ENCODE results near the gene HMGB4. TPM values are rescaled to one million over a fixed set of nuclear protein-coding genes. Genes with fewer than 3 reads are reported as not detected.

HMGB4 gene
- total and polyA plus RNA-seq, 2 donors (not counting 3 experiments of a cell fraction or from before 2014, with no cell fraction given), result not detected

DNA sequence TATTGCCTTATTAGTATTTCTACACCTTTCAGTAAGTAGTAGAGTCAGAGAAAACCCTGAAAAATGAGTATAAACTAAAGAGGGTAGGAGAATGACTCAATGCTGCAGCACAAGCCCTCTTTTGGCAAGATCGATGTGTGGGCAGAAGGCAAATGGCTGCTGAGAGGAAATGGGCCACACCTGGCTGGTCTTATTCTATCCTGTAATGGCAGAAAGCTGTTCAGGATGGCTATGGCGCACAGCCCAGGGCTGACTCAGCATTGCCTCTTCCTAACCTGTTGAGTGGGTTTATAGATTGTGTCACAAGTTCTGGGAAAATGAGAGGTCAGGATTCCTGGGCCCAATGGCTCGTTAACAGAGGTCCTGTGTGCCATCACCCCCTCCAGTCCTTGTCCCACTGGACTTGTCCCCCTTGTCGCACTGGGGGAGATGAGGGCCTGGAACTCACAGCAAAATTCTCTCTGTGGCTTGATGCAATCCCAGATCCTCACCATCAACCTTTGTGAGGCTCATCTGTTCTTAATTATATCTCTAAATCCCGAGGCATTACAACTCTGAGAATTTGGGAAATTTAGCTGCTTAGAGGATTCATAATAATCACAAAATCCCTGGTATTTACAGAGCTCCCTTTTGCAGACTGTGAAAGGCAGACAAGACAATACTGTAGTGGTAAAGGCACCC, 13.2 kb downstream of the HMGB4 start:
- H3K4me1 ChIP-seq (ENCODE audit: control insufficient read depth, extremely low read depth, insufficient read depth, low read length), result no peaks in the 10 kb centered on the region
- no peaks in the 10 kb centered on the region for H4K20me1 ChIP-seq (replicated peaks; ENCODE audit: control insufficient read depth, extremely low read depth, insufficient read depth, low read length)
- no peak overlapping the region for H3K4me2 ChIP-seq (ENCODE audit: insufficient read depth, low read length)
- dilution Hi-C loops (cut with MboI; ENCODE audit: extremely low pct_ligation_motif_present, low sequenced_read_pairs) (no loop called here), intact Hi-C loops (cut with micrococcal nuclease) (no loop called here)
- no peaks in the 10 kb centered on the region for H3K27me3 ChIP-seq (ENCODE audit: control insufficient read depth in 2 of 2, insufficient read depth in 2 of 2, low read length in 2 of 2)
- no peak overlapping the region for H3K9ac ChIP-seq (replicated peaks; ENCODE audit: extremely low read depth, insufficient read depth, low read length)
- H2AFZ ChIP-seq (ENCODE audit: low read depth, low read length), result no peak overlapping the region
- no peaks in the 10 kb centered on the region for H3K9me1 ChIP-seq (replicated peaks; ENCODE audit: control insufficient read depth, extremely low read depth, insufficient read depth, low read length)
- FAIRE-seq (no peak), DNase-seq (ENCODE audit: low read depth, low spot score) (no peak)
- ChIA-PET POLR2A (no interaction called here), CTCF (no interaction called here)
- H3K79me2 ChIP-seq (ENCODE audit: control insufficient read depth, insufficient read depth, low read length), result no peaks in the 10 kb centered on the region
- H3K9me3 ChIP-seq (replicated peaks; ENCODE audit: control insufficient read depth, insufficient read depth, low read length), result peaks cover 5% of the 10 kb centered on the region
- H3K4me3 ChIP-seq (replicated peaks in 1 of 3; ENCODE audit: insufficient read depth in 1 of 3, low read depth in 1 of 3, low read length in 3 of 3), result no peak overlapping the region
- BruUV-seq (replicated peaks), result no TSS peak
- H3K27ac ChIP-seq (ENCODE audit: insufficient read depth, low read depth, low read length), result no peak overlapping the region
- TF ChIP-seq, protein P1, sequence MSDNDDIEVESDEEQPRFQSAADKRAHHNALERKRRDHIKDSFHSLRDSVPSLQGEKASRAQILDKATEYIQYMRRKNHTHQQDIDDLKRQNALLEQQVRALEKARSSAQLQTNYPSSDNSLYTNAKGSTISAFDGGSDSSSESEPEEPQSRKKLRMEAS (IDR thresholded peaks at IDR 0.05; ENCODE audit: insufficient read depth, insufficient read length), result no peak
- TF ChIP-seq POLR2AphosphoS5 (IDR thresholded peaks at IDR 0.05; ENCODE audit: insufficient read depth, low read depth, low read length) (no peak), MYC (IDR thresholded peaks at IDR 0.05; ENCODE audit: low read depth, low read length) (no peak)
- no peaks in the 10 kb centered on the region for H3K36me3 ChIP-seq (ENCODE audit: control insufficient read depth in 2 of 2, extremely low read depth in 1 of 2, insufficient read depth in 2 of 2, low read length in 2 of 2)

DNA sequence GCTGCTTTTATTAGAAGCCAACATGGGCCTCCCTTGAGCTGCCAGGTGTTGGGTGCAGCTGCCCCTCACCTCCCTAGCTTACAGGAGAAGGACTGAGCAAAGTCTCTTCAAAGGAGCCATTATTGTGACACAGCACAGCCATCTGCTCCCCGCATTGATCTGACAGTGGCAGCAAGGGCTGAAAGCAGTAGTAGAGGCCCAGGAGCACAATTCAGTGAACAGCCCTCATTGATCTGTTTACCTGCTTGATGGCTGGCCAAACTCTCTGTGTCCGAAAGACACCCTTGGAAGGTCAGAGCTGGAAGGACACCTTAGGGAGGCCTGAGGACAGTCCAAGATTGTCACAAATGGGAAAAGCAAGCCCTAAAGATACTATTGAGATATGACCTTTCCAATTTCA, 14.5 kb downstream of the HMGB4 start:
- no peak overlapping the region for H3K9ac ChIP-seq (replicated peaks; ENCODE audit: extremely low read depth, insufficient read depth, low read length)
- H4K20me1 ChIP-seq (replicated peaks; ENCODE audit: control insufficient read depth, extremely low read depth, insufficient read depth, low read length), result no peaks in the 10 kb centered on the region
- ChIA-PET POLR2A (no interaction called here), CTCF (interaction anchor here (1.0 kb wide), 1 partner anchor 8 kb away, joined by 3 read pairs; no protein-coding TSS in a partner anchor)
- no peak overlapping the region for H3K27ac ChIP-seq (ENCODE audit: insufficient read depth, low read depth, low read length)
- H3K36me3 ChIP-seq (ENCODE audit: control insufficient read depth in 2 of 2, extremely low read depth in 1 of 2, insufficient read depth in 2 of 2, low read length in 2 of 2), result no peaks in the 10 kb centered on the region
- TF ChIP-seq POLR2AphosphoS5 (IDR thresholded peaks at IDR 0.05; ENCODE audit: insufficient read depth, low read depth, low read length), result no peak
- TF ChIP-seq, protein P1 (IDR thresholded peaks at IDR 0.05; ENCODE audit: insufficient read depth, insufficient read length), result no peak
- TF ChIP-seq GATA2 (IDR thresholded peaks at IDR 0.05; ENCODE audit: insufficient read depth, insufficient read length, low read depth, low read length), result no peak
- TF ChIP-seq POLR2A (IDR thresholded peaks at IDR 0.05; ENCODE audit: low read depth, low read length), result no peak
- H3K27me3 ChIP-seq (ENCODE audit: control insufficient read depth in 2 of 2, insufficient read depth in 2 of 2, low read length in 2 of 2), result no peaks in the 10 kb centered on the region
- no peaks in the 10 kb centered on the region for H3K79me2 ChIP-seq (ENCODE audit: control insufficient read depth, insufficient read depth, low read length)
- dilution Hi-C loops (cut with MboI; ENCODE audit: extremely low pct_ligation_motif_present, low sequenced_read_pairs) (no loop called here), intact Hi-C loops (cut with micrococcal nuclease) (no loop called here)
- H3K4me1 ChIP-seq (ENCODE audit: control insufficient read depth, extremely low read depth, insufficient read depth, low read length), result no peaks in the 10 kb centered on the region
- no TSS peak for BruUV-seq (replicated peaks)
- FAIRE-seq, result no peak
- H3K4me3 ChIP-seq (replicated peaks in 1 of 3; ENCODE audit: insufficient read depth in 1 of 3, low read depth in 1 of 3, low read length in 3 of 3), result no peak overlapping the region
- no peak for DNase-seq (ENCODE audit: low read depth, low spot score)
- peaks cover 5% of the 10 kb centered on the region for H3K9me3 ChIP-seq (replicated peaks; ENCODE audit: control insufficient read depth, insufficient read depth, low read length)
- no peaks in the 10 kb centered on the region for H3K9me1 ChIP-seq (replicated peaks; ENCODE audit: control insufficient read depth, extremely low read depth, insufficient read depth, low read length)
- H2AFZ ChIP-seq (ENCODE audit: low read depth, low read length), result no peak overlapping the region
- no peak overlapping the region for H3K4me2 ChIP-seq (ENCODE audit: insufficient read depth, low read length)
